ENCODE results near the gene UBE2G1.

DNA sequence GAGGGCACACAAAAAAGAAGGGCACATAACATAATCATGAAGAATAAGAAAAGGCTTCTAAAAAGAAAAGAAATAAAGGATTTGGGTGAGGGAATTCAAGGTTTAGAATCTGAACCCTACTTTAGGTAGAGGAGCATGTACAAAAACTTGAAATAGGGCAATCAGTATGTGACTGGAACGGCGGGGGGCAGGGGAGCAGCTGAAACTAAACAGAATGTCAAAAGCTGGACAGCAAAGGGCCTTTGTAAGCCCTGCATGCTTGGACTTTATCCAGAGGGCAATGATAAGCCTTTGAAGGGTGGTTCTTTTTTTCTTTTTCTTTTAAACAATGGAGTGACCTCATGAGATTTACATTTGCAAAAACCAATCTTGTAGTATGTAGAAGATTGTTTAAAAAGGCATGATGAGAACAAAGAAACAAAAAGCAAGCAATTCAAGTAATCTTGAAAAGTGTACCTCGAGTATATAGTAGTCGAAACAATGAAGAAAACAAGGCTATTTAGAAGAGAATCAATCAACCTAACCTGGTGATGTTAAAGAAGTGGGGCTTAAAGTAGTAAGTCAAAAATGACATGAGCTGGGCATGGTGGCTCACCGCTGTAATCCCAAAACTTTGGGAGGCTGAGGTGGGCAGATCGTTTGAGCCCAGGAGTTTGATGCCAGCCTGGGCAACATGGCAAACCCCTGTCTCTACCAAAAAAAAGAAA lies 56.0 kb downstream of the UBE2G1 start:
- TF ChIP-seq, protein P1, sequence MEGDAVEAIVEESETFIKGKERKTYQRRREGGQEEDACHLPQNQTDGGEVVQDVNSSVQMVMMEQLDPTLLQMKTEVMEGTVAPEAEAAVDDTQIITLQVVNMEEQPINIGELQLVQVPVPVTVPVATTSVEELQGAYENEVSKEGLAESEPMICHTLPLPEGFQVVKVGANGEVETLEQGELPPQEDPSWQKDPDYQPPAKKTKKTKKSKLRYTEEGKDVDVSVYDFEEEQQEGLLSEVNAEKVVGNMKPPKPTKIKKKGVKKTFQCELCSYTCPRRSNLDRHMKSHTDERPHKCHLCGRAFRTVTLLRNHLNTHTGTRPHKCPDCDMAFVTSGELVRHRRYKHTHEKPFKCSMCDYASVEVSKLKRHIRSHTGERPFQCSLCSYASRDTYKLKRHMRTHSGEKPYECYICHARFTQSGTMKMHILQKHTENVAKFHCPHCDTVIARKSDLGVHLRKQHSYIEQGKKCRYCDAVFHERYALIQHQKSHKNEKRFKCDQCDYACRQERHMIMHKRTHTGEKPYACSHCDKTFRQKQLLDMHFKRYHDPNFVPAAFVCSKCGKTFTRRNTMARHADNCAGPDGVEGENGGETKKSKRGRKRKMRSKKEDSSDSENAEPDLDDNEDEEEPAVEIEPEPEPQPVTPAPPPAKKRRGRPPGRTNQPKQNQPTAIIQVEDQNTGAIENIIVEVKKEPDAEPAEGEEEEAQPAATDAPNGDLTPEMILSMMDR (IDR thresholded peaks at IDR 0.05), result no peak
- no peak for TF ChIP-seq POLR2A (IDR thresholded peaks at IDR 0.05)

Data from esophagus squamous epithelium (tissue), 4 donors.